A673 (cell line): Measurements from ENCODE around the gene CELSR3.

Experiments used
- EZH2 ChIP-seq: fragments of 200-600 bp; sonication (generic); IDR thresholded peaks from 2 replicates; pipeline ENCODE4 v1.6.1; 2017; ENCODE audit warnings: borderline replicate concordance, low read depth, mild to moderate bottlenecking, mixed read lengths, antibody characterized with exemption, low read length; ENCODE audit not compliant: poor library complexity, severe bottlenecking
- TF ChIP-seq, protein P1 (sequence below): fragments of 300-800, 200-600 bp; sonication (generic); conservative IDR thresholded peaks from 2 replicates; pipeline ENCODE4 v1.5.1; 2017; ENCODE audit warnings: low read depth, mild to moderate bottlenecking, antibody characterized with exemption, low read length, moderate library complexity, mixed read lengths

DNA sequence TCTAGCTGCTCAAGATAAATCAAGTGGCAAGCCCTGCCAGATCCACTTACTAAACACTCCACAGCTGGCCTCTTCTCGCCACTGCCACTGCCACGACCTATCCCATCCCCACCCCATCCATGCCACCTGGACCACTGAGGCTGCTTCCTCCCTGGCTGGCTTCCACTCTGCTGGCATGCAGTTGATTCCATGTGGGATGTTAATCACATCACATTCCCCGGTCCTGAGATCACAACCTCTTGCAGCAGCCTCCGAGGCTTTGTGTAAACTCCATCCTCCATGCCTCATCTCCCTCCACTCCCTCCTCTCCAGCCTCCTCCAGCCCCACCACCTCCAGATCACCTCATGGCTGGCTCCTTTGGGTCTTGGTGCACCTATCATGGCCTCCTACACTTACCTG is 15.4 kb upstream of the CELSR3 start:
- TF ChIP-seq, protein P1, sequence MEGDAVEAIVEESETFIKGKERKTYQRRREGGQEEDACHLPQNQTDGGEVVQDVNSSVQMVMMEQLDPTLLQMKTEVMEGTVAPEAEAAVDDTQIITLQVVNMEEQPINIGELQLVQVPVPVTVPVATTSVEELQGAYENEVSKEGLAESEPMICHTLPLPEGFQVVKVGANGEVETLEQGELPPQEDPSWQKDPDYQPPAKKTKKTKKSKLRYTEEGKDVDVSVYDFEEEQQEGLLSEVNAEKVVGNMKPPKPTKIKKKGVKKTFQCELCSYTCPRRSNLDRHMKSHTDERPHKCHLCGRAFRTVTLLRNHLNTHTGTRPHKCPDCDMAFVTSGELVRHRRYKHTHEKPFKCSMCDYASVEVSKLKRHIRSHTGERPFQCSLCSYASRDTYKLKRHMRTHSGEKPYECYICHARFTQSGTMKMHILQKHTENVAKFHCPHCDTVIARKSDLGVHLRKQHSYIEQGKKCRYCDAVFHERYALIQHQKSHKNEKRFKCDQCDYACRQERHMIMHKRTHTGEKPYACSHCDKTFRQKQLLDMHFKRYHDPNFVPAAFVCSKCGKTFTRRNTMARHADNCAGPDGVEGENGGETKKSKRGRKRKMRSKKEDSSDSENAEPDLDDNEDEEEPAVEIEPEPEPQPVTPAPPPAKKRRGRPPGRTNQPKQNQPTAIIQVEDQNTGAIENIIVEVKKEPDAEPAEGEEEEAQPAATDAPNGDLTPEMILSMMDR = no peak
- no peak for TF ChIP-seq EZH2
